Measurements from ENCODE around the gene FBH1. TPM values are rescaled to one million over a fixed set of nuclear protein-coding genes. Genes with fewer than 3 reads are reported as not detected.

Gene FBH1
- total and polyA plus RNA-seq, 2 donors from 2014 or later, result 70.7 to 76.5 TPM

DNA sequence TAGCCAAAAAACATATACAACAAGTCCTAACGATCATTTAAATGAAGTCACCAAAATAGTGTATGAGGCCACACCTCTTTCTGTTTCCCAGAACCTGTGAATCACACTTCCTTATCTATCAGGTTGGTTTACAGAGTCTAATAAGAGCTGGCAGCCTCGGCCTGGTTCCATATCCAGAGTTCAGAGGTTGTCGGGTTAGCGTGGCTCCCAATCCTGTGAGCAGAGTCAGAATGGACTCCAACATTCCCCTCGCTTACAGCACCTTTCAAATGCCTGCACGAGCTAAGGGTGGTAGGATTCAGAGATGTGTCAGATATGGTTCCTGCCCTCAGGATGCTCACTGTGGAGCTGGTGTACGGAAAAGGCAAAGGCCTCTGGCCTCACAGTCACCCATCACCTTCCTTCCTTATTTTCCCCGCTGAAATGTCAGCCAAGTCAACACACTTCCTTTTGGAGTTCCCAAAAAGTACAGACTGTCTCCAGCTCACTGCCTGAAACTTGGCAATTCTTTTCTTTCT lies 81.3 kb downstream of the FBH1 start:
- DNase-seq (peak in 1 of 5 donors; percentile 34), FAIRE-seq (no peak)
- intact Hi-C loops (cut with DNase I), result no loop called here
- Histone ChIP-seq H3K36me3 (ENCODE audit: control insufficient read depth in 2 of 3, insufficient read depth in 3 of 3, low read length in 3 of 3) (no peaks in the 10 kb centered on the region), H3K27ac (ENCODE audit: low read depth in 2 of 2, low read length in 2 of 2) (peak overlapping the region in 1 of 2 donors; percentile 61), H3K4me1 (ENCODE audit: control insufficient read depth in 2 of 3, insufficient read depth in 2 of 3, low read depth in 1 of 3, low read length in 3 of 3) (no peaks in the 10 kb centered on the region), H3K9me3 (ENCODE audit: control insufficient read depth in 2 of 3, insufficient read depth in 1 of 3, low read length in 3 of 3) (no peaks in the 10 kb centered on the region), H3K27me3 (ENCODE audit: control insufficient read depth, insufficient read depth, low read length) (no peaks in the 10 kb centered on the region), H3K4me3 (ENCODE audit: low read length in 3 of 3) (no peak overlapping the region), H3K9ac (ENCODE audit: low read length in 3 of 3) (no peak overlapping the region)
- TF ChIP-seq, protein P1, sequence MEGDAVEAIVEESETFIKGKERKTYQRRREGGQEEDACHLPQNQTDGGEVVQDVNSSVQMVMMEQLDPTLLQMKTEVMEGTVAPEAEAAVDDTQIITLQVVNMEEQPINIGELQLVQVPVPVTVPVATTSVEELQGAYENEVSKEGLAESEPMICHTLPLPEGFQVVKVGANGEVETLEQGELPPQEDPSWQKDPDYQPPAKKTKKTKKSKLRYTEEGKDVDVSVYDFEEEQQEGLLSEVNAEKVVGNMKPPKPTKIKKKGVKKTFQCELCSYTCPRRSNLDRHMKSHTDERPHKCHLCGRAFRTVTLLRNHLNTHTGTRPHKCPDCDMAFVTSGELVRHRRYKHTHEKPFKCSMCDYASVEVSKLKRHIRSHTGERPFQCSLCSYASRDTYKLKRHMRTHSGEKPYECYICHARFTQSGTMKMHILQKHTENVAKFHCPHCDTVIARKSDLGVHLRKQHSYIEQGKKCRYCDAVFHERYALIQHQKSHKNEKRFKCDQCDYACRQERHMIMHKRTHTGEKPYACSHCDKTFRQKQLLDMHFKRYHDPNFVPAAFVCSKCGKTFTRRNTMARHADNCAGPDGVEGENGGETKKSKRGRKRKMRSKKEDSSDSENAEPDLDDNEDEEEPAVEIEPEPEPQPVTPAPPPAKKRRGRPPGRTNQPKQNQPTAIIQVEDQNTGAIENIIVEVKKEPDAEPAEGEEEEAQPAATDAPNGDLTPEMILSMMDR (IDR thresholded peaks at IDR 0.05; ENCODE audit: borderline replicate concordance, extremely low read depth, insufficient read depth), result no peak

DNA sequence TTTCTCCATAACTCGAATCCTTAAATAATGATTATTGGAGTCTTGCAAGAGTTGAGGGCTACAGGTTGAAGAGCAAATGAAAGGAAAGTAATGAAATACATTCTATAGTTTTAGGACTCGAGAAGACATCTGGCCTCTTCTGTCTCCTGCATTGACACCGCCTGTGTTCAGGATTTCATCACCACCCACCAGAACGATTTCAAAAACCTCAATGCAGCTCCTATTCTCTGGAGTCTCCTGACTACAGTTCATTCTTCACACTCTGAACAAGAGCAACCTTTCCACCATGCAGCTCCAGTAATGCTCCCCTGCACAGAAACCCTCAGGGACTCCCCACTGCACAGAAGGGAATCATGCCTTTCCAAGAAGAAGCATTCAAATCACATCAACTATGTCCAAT lies 81.8 kb downstream of the FBH1 start:
- H3K4me1 ChIP-seq (ENCODE audit: control insufficient read depth in 2 of 3, insufficient read depth in 2 of 3, low read depth in 1 of 3, low read length in 3 of 3), result no peaks in the 10 kb centered on the region
- no peak overlapping the region for H3K27ac ChIP-seq (ENCODE audit: low read depth in 2 of 2, low read length in 2 of 2)
- TF ChIP-seq, protein P1 (IDR thresholded peaks at IDR 0.05; ENCODE audit: borderline replicate concordance, extremely low read depth, insufficient read depth), result no peak
- FAIRE-seq, result no peak
- no peak overlapping the region for H3K4me3 ChIP-seq (ENCODE audit: low read length in 3 of 3)
- no peaks in the 10 kb centered on the region for H3K27me3 ChIP-seq (ENCODE audit: control insufficient read depth, insufficient read depth, low read length)
- no peak for DNase-seq
- H3K36me3 ChIP-seq (ENCODE audit: control insufficient read depth in 2 of 3, insufficient read depth in 3 of 3, low read length in 3 of 3), result no peaks in the 10 kb centered on the region
- H3K9ac ChIP-seq (ENCODE audit: low read length in 3 of 3), result no peak overlapping the region
- intact Hi-C loops (cut with DNase I), result no loop called here
- H3K9me3 ChIP-seq (ENCODE audit: control insufficient read depth in 2 of 3, insufficient read depth in 1 of 3, low read length in 3 of 3), result no peaks in the 10 kb centered on the region

DNA sequence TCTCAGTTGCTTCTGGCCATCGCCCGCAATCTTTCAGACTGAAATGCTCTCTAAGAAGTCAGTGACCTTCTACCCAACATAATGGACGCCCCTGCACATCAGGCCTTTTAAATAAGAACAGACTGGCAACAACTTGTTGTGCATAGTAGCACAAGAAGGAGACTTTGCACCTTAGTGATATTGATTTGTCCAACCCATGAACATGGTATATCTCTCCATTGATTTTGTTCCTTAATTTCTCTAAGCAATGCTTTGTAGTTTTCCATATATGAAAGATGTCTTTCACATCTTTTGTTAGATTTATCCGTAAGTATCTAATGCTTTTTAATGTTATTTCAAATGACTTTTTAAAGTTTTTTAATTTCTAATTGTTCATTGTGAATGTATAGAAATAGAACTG lies 83.0 kb downstream of the FBH1 start:
- TF ChIP-seq, protein P1 (IDR thresholded peaks at IDR 0.05; ENCODE audit: borderline replicate concordance, extremely low read depth, insufficient read depth), result no peak
- DNase-seq, result no peak
- H3K4me3 ChIP-seq (ENCODE audit: low read length in 3 of 3), result no peak overlapping the region
- no peak for FAIRE-seq
- H3K4me1 ChIP-seq (ENCODE audit: control insufficient read depth in 2 of 3, insufficient read depth in 2 of 3, low read depth in 1 of 3, low read length in 3 of 3), result no peaks in the 10 kb centered on the region
- H3K9ac ChIP-seq (ENCODE audit: low read length in 3 of 3), result no peak overlapping the region
- intact Hi-C loops (cut with DNase I), result no loop called here
- no peaks in the 10 kb centered on the region for H3K36me3 ChIP-seq (ENCODE audit: control insufficient read depth in 2 of 3, insufficient read depth in 3 of 3, low read length in 3 of 3)
- H3K9me3 ChIP-seq (ENCODE audit: control insufficient read depth in 2 of 3, insufficient read depth in 1 of 3, low read length in 3 of 3), result no peaks in the 10 kb centered on the region
- no peak overlapping the region for H3K27ac ChIP-seq (ENCODE audit: low read depth in 2 of 2, low read length in 2 of 2)
- H3K27me3 ChIP-seq (ENCODE audit: control insufficient read depth, insufficient read depth, low read length), result no peaks in the 10 kb centered on the region
